Ascending aorta (tissue), 2 donors: ENCODE data around the gene RABL2B. TPM values are rescaled to one million over a fixed set of nuclear protein-coding genes. Genes with fewer than 3 reads are reported as not detected.
"Not testable (repeated sequence)": the region's sequence is repeated elsewhere in the genome, so short reads cannot be mapped to it uniquely, and the experiment has no call there.

ENCODE experiments used
- DNase-seq, 2 donors: peaks; one replicate each; pipeline ENCODE4 v3.0.0-alpha.2; 2019; ENCODE audit warnings: low spot score in 2 of 2
- H3K27ac ChIP-seq, 2 donors: fragments of 200-600 bp; sonication (generic); one replicate each; pipeline ENCODE4 v1.5.1; 2016 to 2017; ENCODE audit warnings: mild to moderate bottlenecking in 1 of 2
- H3K27me3 ChIP-seq: fragments of 200-600 bp; sonication (generic); one replicate; pipeline ENCODE4 v1.5.1; 2017
- H3K36me3 ChIP-seq, 2 donors: fragments of 200-600 bp; sonication (generic); one replicate each; pipeline ENCODE4 v1.5.1; 2016
- H3K4me1 ChIP-seq, 2 donors: fragments of 200-600 bp; sonication (generic); one replicate each; pipeline ENCODE4 v1.5.1; 2016 to 2017; ENCODE audit warnings: mild to moderate bottlenecking in 1 of 2
- H3K4me3 ChIP-seq, 2 donors: fragments of 200-600 bp; sonication (generic); one replicate each; pipeline ENCODE4 v1.5.1; 2016 to 2017; ENCODE audit warnings: mild to moderate bottlenecking in 1 of 2
- H3K9me3 ChIP-seq, 2 donors: fragments of 200-600 bp; sonication (generic); one replicate each; pipeline ENCODE4 v1.5.1; 2016
- intact Hi-C: fragments of 100-400 bp; cut with DNase I; formaldehyde crosslinking; loops from one replicate; pipeline ENCODE4 v1.15.1; 2023
- total RNA-seq: library from RNA; depleted of rRNA; stranded (reverse); fragments of >200 nt; gene quantifications from one replicate; pipeline ENCODE4 v1.1.0, GENCODE V29; 2016
- TF ChIP-seq, protein P1 (sequence below), 3 experiments: fragments of 200-600 bp in 2 of 3; fragments of 450-650 bp in 1 of 3; sonication (generic) in 2 of 3; IDR thresholded peaks; one replicate each; pipeline ENCODE4 v1.5.1; 2016 to 2019; ENCODE audit warnings: antibody characterized with exemption in 3 of 3, mild to moderate bottlenecking in 1 of 3, moderate library complexity in 1 of 3

Gene RABL2B
- total RNA-seq, 1 donor from 2014 or later: 6.2 TPM

DNA sequence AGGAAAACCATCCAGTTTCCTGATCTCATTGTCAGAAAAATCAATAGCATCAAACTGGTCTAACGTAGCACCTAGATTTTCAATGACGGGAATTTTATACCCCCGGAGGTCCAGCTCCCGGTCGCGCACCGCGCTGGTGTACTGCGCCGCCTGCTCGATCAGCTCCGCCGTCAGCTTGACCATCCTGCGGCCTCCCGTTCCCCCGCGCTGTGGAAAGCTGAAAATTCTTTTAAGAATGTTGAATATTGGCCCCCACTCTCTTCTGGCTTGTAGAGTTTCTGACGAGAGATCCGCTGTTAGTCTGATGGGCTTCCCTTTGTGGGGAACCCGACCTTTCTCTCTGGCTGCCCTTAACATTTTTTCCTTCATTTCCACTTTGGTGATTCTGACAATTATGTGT lies 28.2 kb downstream of the RABL2B start:
- intact Hi-C loops, H3K36me3 ChIP-seq, H3K9me3 ChIP-seq, DNase-seq, H3K27ac ChIP-seq, H3K27me3 ChIP-seq, H3K4me3 ChIP-seq, H3K4me1 ChIP-seq: not testable (repeated sequence)

DNA sequence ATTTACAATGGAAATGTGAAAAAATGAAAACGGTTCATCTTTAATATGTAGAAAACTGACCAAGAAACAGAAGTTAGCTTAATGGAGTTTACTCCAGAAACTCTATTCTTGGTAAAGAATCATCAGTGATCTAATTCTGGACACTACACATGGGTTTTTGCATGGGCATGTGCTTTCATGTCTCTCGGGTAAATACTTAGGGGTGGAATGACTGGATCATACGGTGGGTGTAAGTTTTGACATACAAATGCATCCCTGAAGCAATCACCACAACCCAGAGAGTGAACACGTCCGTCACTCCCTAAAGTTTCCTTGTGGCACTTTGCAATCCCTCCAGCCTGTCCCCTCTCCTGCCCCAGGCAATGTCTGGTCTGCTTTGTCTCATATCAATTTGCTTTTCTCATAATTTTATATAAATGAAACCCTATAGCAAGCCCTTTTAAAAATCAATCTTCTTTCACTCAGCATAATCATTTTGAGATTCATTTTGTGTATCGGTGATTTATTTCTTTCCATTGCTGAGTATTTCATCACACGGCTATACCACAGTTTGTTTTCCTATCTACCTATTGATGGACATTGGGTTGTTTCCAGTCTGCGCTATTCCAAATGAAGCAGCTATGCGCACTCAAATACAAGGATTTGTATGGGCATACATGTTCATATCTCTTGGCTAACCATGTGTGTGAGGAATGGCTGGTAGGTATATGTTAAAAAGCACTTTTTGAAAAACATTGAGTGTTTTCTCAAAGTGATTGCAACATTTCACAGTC lies 33.9 kb downstream of the RABL2B start:
- H3K4me3 ChIP-seq, DNase-seq, H3K9me3 ChIP-seq, H3K36me3 ChIP-seq, H3K27me3 ChIP-seq, H3K27ac ChIP-seq, H3K4me1 ChIP-seq, intact Hi-C loops: not testable (repeated sequence)

DNA sequence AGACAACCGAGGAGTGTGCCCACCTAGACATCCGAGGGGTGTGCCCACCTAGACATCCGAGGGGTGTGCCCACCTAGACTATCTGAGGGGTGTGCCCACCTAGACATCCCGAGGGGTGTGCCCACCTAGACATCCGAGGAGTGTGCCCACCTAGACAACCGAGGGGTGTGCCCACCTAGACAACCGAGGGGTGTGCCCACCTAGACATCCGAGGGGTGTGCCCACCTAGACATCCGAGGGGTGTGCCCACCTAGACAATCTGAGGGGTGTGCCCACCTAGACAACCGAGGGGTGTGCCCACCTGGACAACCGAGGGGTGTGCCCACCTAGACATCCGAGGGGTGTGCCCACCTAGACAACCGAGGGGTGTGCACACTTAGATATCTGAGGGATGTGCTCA lies 34.8 kb downstream of the RABL2B start:
- H3K36me3 ChIP-seq, H3K4me1 ChIP-seq, H3K27me3 ChIP-seq, intact Hi-C loops, H3K4me3 ChIP-seq, DNase-seq, H3K27ac ChIP-seq, H3K9me3 ChIP-seq: not testable (repeated sequence)

DNA sequence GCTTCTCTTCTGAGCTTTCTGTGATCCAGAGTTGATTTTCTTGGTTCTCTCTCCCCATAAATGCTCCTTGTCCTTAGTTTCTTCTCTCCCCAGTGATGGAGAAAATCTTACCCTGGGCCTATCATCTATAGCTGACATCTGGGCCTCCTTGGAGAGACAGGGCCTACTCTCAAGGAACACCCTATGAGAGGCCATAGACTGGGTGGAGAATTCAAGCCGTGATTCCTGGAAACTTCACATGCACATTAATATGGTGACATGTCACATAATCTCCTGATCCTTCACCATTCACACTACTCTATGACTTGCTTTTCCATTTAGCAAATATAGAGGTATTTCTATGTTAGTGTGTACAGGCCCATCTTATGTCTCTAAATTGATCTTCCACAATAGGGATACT lies 35.9 kb downstream of the RABL2B start:
- H3K4me1 ChIP-seq, DNase-seq, H3K4me3 ChIP-seq, intact Hi-C loops, H3K9me3 ChIP-seq, H3K27me3 ChIP-seq, H3K36me3 ChIP-seq, H3K27ac ChIP-seq: not testable (repeated sequence)

DNA sequence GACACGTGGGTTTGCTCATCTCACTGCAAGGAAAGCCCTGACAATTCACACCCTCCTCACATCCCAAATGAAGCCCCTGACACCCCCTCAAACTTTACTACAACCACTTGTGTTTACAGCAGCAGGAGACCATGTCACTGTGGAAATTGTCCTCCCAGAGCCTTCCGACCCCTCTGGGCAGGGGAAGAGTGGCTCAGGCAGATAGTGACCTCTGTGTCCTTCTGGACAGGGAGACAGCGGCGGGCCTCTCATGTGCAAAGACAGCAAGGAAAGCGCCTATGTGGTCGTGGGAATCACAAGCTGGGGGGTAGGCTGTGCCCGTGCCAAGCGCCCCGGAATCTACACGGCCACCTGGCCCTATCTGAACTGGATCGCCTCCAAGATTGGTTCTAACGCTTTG lies 39.0 kb downstream of the RABL2B start:
- H3K9me3 ChIP-seq, intact Hi-C loops: not testable (repeated sequence)
- DNase-seq: peak in 1 of 2 donors; percentile 34

DNA sequence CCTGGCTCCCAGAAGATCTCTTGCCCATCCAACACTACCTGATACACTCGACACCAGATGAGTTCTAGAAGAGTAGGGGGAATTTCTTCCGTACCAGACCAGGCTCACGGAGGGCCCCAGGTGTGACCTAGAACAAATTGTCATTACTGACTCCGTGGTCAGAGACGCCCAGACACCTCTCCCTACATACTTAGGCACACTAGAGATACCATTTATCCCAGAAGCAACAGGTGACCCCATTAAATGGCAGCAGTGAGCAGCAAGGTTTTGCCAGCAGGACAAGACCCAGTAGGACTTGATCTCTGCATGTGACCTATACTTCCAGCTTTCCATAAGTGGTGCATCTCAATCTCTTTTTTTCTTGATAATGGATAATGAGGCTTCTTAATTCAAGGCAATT lies 42.7 kb downstream of the RABL2B start:
- H3K4me1 ChIP-seq, H3K9me3 ChIP-seq, H3K27ac ChIP-seq, H3K4me3 ChIP-seq, DNase-seq, H3K36me3 ChIP-seq, intact Hi-C loops, H3K27me3 ChIP-seq: not testable (repeated sequence)

More for the DNA sequence above, 39.0 kb downstream of the RABL2B start:
- not testable (repeated sequence) for H3K36me3 ChIP-seq, H3K4me3 ChIP-seq, H3K27ac ChIP-seq, H3K4me1 ChIP-seq, H3K27me3 ChIP-seq

DNA sequence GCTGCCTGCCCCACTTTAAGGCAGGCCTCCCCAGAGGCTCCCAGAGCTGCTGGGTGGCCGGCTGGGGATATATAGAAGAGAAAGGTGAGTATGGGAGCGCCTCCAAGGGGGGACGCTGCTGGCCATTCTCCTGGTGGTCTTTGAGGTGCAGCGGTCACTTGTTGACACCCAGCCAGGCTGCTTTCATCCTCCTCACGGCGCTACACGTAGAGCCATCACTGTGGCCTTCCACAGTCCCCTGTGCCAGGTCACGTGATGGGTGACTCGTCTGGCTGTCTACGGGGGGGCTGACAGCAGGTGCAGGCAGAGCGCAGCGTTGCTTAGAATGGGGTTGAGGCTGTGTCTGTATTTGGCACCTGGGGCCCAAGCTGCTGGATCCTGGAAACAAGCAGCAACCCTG lies 43.5 kb downstream of the RABL2B start:
- Histone ChIP-seq H3K9me3 (no peaks in the 10 kb centered on the region), H3K36me3 (no peaks in the 10 kb centered on the region), H3K4me3 (no peak overlapping the region), H3K27me3 (no peaks in the 10 kb centered on the region), H3K4me1 (no peaks in the 10 kb centered on the region), H3K27ac (no peak overlapping the region)
- TF ChIP-seq, protein P1, sequence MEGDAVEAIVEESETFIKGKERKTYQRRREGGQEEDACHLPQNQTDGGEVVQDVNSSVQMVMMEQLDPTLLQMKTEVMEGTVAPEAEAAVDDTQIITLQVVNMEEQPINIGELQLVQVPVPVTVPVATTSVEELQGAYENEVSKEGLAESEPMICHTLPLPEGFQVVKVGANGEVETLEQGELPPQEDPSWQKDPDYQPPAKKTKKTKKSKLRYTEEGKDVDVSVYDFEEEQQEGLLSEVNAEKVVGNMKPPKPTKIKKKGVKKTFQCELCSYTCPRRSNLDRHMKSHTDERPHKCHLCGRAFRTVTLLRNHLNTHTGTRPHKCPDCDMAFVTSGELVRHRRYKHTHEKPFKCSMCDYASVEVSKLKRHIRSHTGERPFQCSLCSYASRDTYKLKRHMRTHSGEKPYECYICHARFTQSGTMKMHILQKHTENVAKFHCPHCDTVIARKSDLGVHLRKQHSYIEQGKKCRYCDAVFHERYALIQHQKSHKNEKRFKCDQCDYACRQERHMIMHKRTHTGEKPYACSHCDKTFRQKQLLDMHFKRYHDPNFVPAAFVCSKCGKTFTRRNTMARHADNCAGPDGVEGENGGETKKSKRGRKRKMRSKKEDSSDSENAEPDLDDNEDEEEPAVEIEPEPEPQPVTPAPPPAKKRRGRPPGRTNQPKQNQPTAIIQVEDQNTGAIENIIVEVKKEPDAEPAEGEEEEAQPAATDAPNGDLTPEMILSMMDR (IDR thresholded peaks at IDR 0.05): no peak
- intact Hi-C loops: no loop called here
- DNase-seq: peak in 1 of 2 donors; percentile 48

DNA sequence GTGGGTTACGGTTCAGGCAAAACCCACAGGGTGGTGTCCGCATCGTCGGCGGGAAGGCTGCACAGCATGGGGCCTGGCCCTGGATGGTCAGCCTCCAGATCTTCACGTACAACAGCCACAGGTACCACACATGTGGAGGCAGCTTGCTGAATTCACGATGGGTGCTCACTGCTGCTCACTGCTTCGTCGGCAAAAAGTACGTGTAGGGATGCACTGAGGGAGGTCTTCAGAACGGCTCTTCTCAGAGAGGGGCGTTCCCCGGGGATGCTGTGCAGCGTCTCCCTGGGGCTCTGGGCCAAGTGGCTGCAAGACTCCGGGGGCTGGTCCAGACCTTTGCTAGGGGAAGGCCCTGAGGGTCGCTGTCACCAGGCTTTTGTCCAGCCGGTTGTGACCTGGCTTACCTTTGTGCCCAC lies 44.2 kb downstream of the RABL2B start:
- Histone ChIP-seq H3K9me3 (no peaks in the 10 kb centered on the region), H3K4me1 (no peaks in the 10 kb centered on the region), H3K36me3 (no peaks in the 10 kb centered on the region), H3K27me3 (no peaks in the 10 kb centered on the region), H3K27ac (no peak overlapping the region), H3K4me3 (no peak overlapping the region)
- intact Hi-C loops: no loop called here
- no peak for DNase-seq
- TF ChIP-seq, protein P1 (IDR thresholded peaks at IDR 0.05): no peak
